GM13977 (cell line): ENCODE results near the gene CHMP2B.

Source experiments
- DNase-seq: peaks from one replicate; pipeline ENCODE4 v3.0.0; 2012; ENCODE audit warnings: low spot score
- CTCF ChIP-seq: IDR thresholded peaks from 2 replicates; pipeline ENCODE4 v1.5.1; 2012; ENCODE audit warnings: mild to moderate bottlenecking, control low read depth; ENCODE audit not compliant: insufficient read depth; ENCODE audit errors: extremely low read depth, missing control alignments
- in situ Hi-C: fragments of 300-500 bp; cut with MboI; formaldehyde crosslinking; loops from one replicate; pipeline ENCODE4 v1.12.0; 2022; ENCODE audit warnings: low sequenced_read_pairs, low pct_unique_long_range_greater_than_20kb, mixed read lengths, inconsistent platforms; ENCODE audit not compliant: unreplicated experiment

Gene CHMP2B

GRCh38 chr3:87227104-87227834 lies at the start of gene CHMP2B:
Gene CHMP2B (plus strand): TSS chr3:87227309. CDS start chr3:87227523, 214 bp downstream.
- in situ Hi-C loops = no loop called here
- DNase-seq = peak; percentile 88
- TF ChIP-seq CTCF = no peak

GRCh38 chr3:87179642-87180041 lies 47.5 kb upstream of the CHMP2B start:
- in situ Hi-C loops = no loop called here
- DNase-seq = no peak
- no peak for TF ChIP-seq CTCF

- TF ChIP-seq CTCF = no peak
- in situ Hi-C loops = no loop called here
Observed at GRCh38 chr3:87181551-87181950, 45.6 kb upstream of the CHMP2B start.

GRCh38 chr3:87182023-87182422 lies 45.1 kb upstream of the CHMP2B start:
- TF ChIP-seq CTCF = no peak
- in situ Hi-C loops = no loop called here
- no peak for DNase-seq

More at GRCh38 chr3:87181551-87181950, 45.6 kb upstream of the CHMP2B start:
- DNase-seq = no peak

- in situ Hi-C loops = no loop called here
- no peak for TF ChIP-seq CTCF
- DNase-seq = no peak
Observed at GRCh38 chr3:87186608-87187159, 40.4 kb upstream of the CHMP2B start.

GRCh38 chr3:87191175-87191574 lies 35.9 kb upstream of the CHMP2B start:
- no peak for TF ChIP-seq CTCF
- no peak for DNase-seq
- in situ Hi-C loops = no loop called here

GRCh38 chr3:87191641-87192040 lies 35.5 kb upstream of the CHMP2B start:
- in situ Hi-C loops = no loop called here
- no peak for DNase-seq
- no peak for TF ChIP-seq CTCF
